MCF 10A (cell line): ENCODE data around the gene NDUFV1. TPM values are rescaled to one million over a fixed set of nuclear protein-coding genes. Genes with fewer than 3 reads are reported as not detected.

Source experiments
- BruUV-seq: library from RNA; stranded (reverse); fragments of 400-500 nt; replicated peaks from 2 replicates; lab custom pipeline; 2021; lab: Mats Ljungman, UMichigan
- CTCF ChIA-PET: fragments of 300-600 bp; sonication (Branson Sonifier 250); formaldehyde crosslinking; extraction: SDS; loops from one replicate; lab custom pipeline; 2021; ENCODE audit warnings: antibody characterized with exemption, inconsistent platforms; lab: Yijun Ruan, JAX
- POLR2A ChIA-PET: fragments of 300-600, 350-650 bp; sonication (Branson Sonifier 250); formaldehyde crosslinking; extraction: SDS; loops from one replicate; lab custom pipeline; 2020; ENCODE audit warnings: antibody characterized with exemption, inconsistent platforms; lab: Yijun Ruan, JAX
- DNase-seq: peaks from one replicate; pipeline ENCODE4 v3.0.0-alpha.2; 2018; ENCODE audit not compliant: unreplicated experiment
- H3K27ac Mint-ChIP-seq: one replicate; pipeline ENCODE4 v1.8.0; 2022; ENCODE audit warnings: mild to moderate bottlenecking, low read depth, mixed read lengths; ENCODE audit not compliant: unreplicated experiment
- H3K27me3 Mint-ChIP-seq: one replicate; pipeline ENCODE4 v1.8.0; 2022; ENCODE audit warnings: mixed read lengths; ENCODE audit not compliant: insufficient read depth, unreplicated experiment
- H3K36me3 Mint-ChIP-seq: one replicate; pipeline ENCODE4 v1.8.0; 2022; ENCODE audit warnings: mild to moderate bottlenecking, moderate library complexity, mixed read lengths; ENCODE audit not compliant: insufficient read depth, unreplicated experiment
- H3K4me1 Mint-ChIP-seq: one replicate; pipeline ENCODE4 v1.8.0; 2022; ENCODE audit warnings: mixed read lengths; ENCODE audit not compliant: insufficient read depth, unreplicated experiment
- H3K4me3 Mint-ChIP-seq: one replicate; pipeline ENCODE4 v1.8.0; 2022; ENCODE audit warnings: mild to moderate bottlenecking, moderate library complexity, mixed read lengths; ENCODE audit not compliant: unreplicated experiment
- H3K9me3 Mint-ChIP-seq: one replicate; pipeline ENCODE4 v1.8.0; 2022; ENCODE audit warnings: mixed read lengths; ENCODE audit not compliant: unreplicated experiment
- intact Hi-C: fragments of 100-400 bp; cut with micrococcal nuclease; formaldehyde crosslinking; loops from 2 replicates; pipeline ENCODE4 v1.14.1; 2022
- total RNA-seq: library from RNA; stranded (reverse); gene quantifications from 2 replicates; pipeline ENCODE4 v1.2.3, GENCODE V29; 2022
- TF ChIP-seq, protein P1 (sequence below): fragments of 200-600 bp; IDR thresholded peaks from one replicate; pipeline ENCODE4 v1.8.0; 2022; ENCODE audit warnings: antibody characterized with exemption, mild to moderate bottlenecking; ENCODE audit not compliant: unreplicated experiment

The NDUFV1 gene
- total RNA-seq, 1 experiment from 2014 or later: 223 TPM

- POLR2A ChIA-PET: no interaction called here
- H3K9me3 Mint-ChIP-seq: no peaks in the 10 kb centered on the region
- no peaks in the 10 kb centered on the region for H3K36me3 Mint-ChIP-seq
- no peaks in the 10 kb centered on the region for H3K27me3 Mint-ChIP-seq
- TF ChIP-seq, protein P1, sequence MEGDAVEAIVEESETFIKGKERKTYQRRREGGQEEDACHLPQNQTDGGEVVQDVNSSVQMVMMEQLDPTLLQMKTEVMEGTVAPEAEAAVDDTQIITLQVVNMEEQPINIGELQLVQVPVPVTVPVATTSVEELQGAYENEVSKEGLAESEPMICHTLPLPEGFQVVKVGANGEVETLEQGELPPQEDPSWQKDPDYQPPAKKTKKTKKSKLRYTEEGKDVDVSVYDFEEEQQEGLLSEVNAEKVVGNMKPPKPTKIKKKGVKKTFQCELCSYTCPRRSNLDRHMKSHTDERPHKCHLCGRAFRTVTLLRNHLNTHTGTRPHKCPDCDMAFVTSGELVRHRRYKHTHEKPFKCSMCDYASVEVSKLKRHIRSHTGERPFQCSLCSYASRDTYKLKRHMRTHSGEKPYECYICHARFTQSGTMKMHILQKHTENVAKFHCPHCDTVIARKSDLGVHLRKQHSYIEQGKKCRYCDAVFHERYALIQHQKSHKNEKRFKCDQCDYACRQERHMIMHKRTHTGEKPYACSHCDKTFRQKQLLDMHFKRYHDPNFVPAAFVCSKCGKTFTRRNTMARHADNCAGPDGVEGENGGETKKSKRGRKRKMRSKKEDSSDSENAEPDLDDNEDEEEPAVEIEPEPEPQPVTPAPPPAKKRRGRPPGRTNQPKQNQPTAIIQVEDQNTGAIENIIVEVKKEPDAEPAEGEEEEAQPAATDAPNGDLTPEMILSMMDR: no peak
- BruUV-seq: no TSS peak
- H3K4me1 Mint-ChIP-seq: no peaks in the 10 kb centered on the region
- no peak for DNase-seq
- H3K27ac Mint-ChIP-seq: no peak overlapping the region
- no peak overlapping the region for H3K4me3 Mint-ChIP-seq
- CTCF ChIA-PET: interaction anchor here (0.5 kb wide), 1 partner anchor 246 kb away, joined by 3 read pairs; no protein-coding TSS in a partner anchor
- intact Hi-C loops: loop anchor here (1.0 kb wide), 1 partner anchor 18 kb away; no protein-coding TSS in a partner anchor
Observed at GRCh38 chr11:67640758-67641337, 34.1 kb downstream of the NDUFV1 start.

DNA sequence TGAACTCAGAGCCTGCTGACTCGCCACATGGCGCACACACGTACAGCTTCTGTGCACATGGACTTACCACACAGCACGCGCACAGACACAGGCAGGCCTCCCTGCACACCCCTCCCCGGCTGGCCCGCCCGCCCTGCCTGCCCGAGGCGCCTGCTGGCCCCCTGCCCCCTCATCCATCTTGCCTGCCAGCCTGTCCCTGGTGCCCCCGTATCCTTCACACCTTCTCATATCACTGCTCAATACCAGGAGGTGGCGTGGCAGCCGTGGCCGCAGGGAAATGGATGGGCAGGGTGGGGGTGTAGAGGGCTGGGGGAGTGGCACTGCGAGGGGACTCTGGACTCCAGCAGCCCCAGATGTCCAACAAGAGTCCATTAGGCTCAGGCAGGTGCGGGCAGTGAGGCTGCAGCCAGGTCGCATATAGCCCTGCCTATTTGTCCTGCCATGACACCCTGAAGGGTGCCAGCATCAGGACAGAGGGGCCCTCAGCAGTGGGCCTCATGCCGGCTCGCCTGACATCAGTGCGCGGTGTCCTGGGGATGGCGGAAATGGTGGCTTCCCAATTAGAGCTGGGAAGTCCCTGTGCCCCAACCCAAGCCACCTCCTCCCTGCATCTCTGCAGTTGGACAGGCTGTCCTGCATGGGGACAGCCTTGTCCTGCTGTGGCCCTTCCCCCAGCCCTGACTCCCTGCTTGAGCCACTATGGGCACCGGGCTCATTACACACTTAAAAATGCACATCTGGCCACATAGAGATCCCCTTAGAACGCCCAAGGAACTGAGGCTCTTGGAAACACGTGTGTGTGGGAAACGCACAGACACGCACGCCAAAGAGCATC, 34.8 kb downstream of the NDUFV1 start:
- CTCF ChIA-PET: interaction anchor here (2.4 kb wide), 1 partner anchor 17 kb away, joined by 11 read pairs; no protein-coding TSS in a partner anchor
- Mint-ChIP-seq H3K36me3 (no peaks in the 10 kb centered on the region), H3K4me1 (no peaks in the 10 kb centered on the region), H3K4me3 (no peak overlapping the region), H3K9me3 (no peaks in the 10 kb centered on the region), H3K27me3 (no peaks in the 10 kb centered on the region), H3K27ac (no peak overlapping the region)
- POLR2A ChIA-PET: interaction anchor here (0.7 kb wide), 1 partner anchor 288 kb away, joined by 3 read pairs; no protein-coding TSS in a partner anchor
- BruUV-seq: no TSS peak
- TF ChIP-seq, protein P1: no peak
- DNase-seq: no peak
- intact Hi-C loops: no loop called here

DNA sequence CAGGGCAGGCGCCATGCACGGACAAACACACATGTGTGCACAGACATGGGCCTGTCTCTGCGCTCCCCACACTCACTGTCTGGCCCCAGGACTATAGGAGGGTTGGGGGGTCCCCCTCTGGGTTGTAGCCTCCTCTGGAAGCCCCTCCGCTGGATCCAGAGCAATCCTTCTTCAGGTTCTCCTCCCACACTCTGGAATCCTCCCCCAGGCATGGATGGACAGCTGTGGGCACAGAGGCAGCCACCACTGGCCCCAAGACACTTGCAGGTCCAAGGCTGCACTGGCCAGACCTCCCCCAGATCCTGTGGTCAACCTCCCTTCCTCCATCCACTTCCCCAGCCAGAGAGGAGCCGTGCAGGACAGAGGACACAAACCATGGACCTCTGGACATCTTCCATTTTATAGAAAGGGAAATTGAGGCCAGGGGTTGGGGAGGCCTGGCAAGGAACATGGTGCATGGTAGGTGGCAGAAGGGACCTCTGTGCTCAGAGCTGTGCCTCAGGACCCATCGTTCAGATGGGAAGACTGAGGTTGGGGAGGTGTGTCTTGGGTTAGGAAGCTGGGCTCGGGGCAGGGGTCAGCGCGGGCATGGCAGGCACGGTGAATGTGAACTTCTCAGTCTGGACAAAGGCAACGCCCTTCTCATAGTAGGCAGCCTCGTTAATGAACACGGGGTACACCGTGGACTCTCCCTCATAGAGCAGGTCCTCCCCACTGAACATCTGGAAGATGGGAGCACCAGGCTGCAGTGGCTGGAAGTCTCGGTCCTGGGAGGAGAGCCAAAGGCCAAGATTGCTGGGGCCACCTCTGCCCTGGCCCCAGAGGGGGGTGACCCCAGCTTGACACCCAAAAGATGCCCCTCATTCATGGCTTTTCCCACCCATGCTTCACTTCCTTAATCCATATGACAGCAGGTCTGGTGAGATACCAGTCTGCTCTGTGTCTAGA, 35.7 kb downstream of the NDUFV1 start:
- Mint-ChIP-seq H3K27ac (no peak overlapping the region), H3K36me3 (no peaks in the 10 kb centered on the region), H3K4me1 (no peaks in the 10 kb centered on the region), H3K27me3 (no peaks in the 10 kb centered on the region), H3K9me3 (no peaks in the 10 kb centered on the region), H3K4me3 (no peak overlapping the region)
- ChIA-PET CTCF (interaction anchor here (2.4 kb wide), 1 partner anchor 17 kb away, joined by 11 read pairs; no protein-coding TSS in a partner anchor), POLR2A (interaction anchor here (0.6 to 0.7 kb wide), 2 partner anchors 163 to 289 kb away, joined by 3 read pairs; no protein-coding TSS in a partner anchor)
- no peak for DNase-seq
- no TSS peak for BruUV-seq
- intact Hi-C loops: no loop called here
- TF ChIP-seq, protein P1: no peak
